Adrenal gland (tissue), 12 donors: ENCODE results near the gene MYG1. TPM values are rescaled to one million over a fixed set of nuclear protein-coding genes. Genes with fewer than 3 reads are reported as not detected.
A peak's percentile ranks its signal among the peaks of the same experiment; 100 is the strongest.
"Not testable (repeated sequence)": the region's sequence is repeated elsewhere in the genome, so short reads cannot be mapped to it uniquely, and the experiment has no call there.

Experiments
- DNase-seq, 7 donors: peaks; one replicate each; pipeline ENCODE4 v3.0.0-alpha.2; 2019 to 2020
- H3K27ac ChIP-seq, 5 donors: fragments of 200-600 bp; sonication (generic) in 4 of 5; 1 replicate in 3 of 5; 2 replicates in 2 of 5; pipeline versions ENCODE4 v1.5.1 to v1.8.0; 2016 to 2020; ENCODE audit warnings: mild to moderate bottlenecking in 1 of 5
- H3K27me3 ChIP-seq: fragments of 200-600 bp; 2 replicates; pipeline ENCODE4 v1.8.0; 2021
- H3K36me3 ChIP-seq, 2 donors: fragments of 200-600 bp; replicated peaks in 1 of 2; 1 replicate in 1 of 2; 2 replicates in 1 of 2; pipeline versions ENCODE4 v1.5.1 to v1.8.0; 2018 to 2022
- H3K4me1 ChIP-seq, 2 donors: fragments of 200-600 bp; replicated peaks in 1 of 2; 1 replicate in 1 of 2; 2 replicates in 1 of 2; pipeline versions ENCODE4 v1.5.1 to v1.8.0; 2018 to 2021
- H3K4me3 ChIP-seq, 4 donors: fragments of 200-600 bp; sonication (generic) in 3 of 4; one replicate each; pipeline ENCODE4 v1.5.1; 2016 to 2018
- H3K9me3 ChIP-seq, 3 donors: fragments of 200-600 bp; sonication (generic) in 1 of 3; replicated peaks in 1 of 3; 1 replicate in 2 of 3; 2 replicates in 1 of 3; pipeline versions ENCODE4 v1.5.1 to v1.8.0; 2016 to 2021
- CTCF ChIP-seq, 6 experiments: fragments of 450-650 bp in 4 of 6; fragments of 200-600 bp in 2 of 6; sonication (generic) in 1 of 6; IDR thresholded peaks; 1 replicate in 5 of 6; 2 replicates in 1 of 6; pipeline versions ENCODE4 v1.5.1 to v1.8.0; 2016 to 2021; ENCODE audit warnings: antibody characterized with exemption in 6 of 6, mild to moderate bottlenecking in 2 of 6, moderate library complexity in 1 of 6
- POLR2A ChIP-seq, 2 donors: fragments of 450-650 bp; IDR thresholded peaks; one replicate each; pipeline ENCODE4 v1.6.1; 2017; ENCODE audit warnings: antibody characterized with exemption in 2 of 2, mild to moderate bottlenecking in 2 of 2, moderate library complexity in 1 of 2
- WGBS, 4 donors: extraction: QIAGEN DNeasy Blood & Tissue Kit in 2 of 4; methylation state at CpG; one replicate each; pipeline versions ENCODE4 v1.1.5 to v1.1.7; 2013 to 2017; 5-methylcytosine and 5-hydroxymethylcytosine counted together
- intact Hi-C, 2 donors: fragments of 100-400 bp; cut with DNase I; formaldehyde crosslinking; loops; one replicate each; pipeline versions ENCODE4 v1.14.1 to v1.15.0; 2022 to 2023
- polyA plus RNA-seq, 3 donors: library from polyadenylated mRNA; stranded (reverse); fragments of 200-250 nt in 2 of 3; fragments of 350-450 nt in 1 of 3; fragmentation: Illumina TruSeq in 1 of 3; extraction: RNeasy Lipid Tissue Mini Kit (QIAGEN cat#74804) in 1 of 3; gene quantifications; one replicate each; pipeline ENCODE4 v1.2.3, GENCODE V29; 2013 to 2014
- total RNA-seq, 9 donors: library from RNA; depleted of rRNA in 4 of 9; stranded (reverse); fragments of >200 nt in 4 of 9; fragments of 120-200 nt in 1 of 9; fragmentation: NEBNext Ultra II Directional in 1 of 9; extraction: Animal tissue kit (Norgen Biotek cat#: 25700) in 1 of 9; gene quantifications; one replicate each; pipeline versions ENCODE4 v1.1.0 to v1.2.4, GENCODE V29; 2013 to 2023
- donor health status: healthy with polysubstance abuse.
- donor health status: Bipolar disorder and iron deficiency.
- donor health status: DM: yes; HTN: yes; CAD: no.
- donor health status: DM: no; HTN: no; CAD: no.
- donor health status: DM: no; HTN: no; CAD: no.
- donor health status: DM: yes; HTN: yes; CAD: no.

The MYG1 gene
- total and polyA plus RNA-seq, 12 donors = 45.9 to 240 (median 70.6) TPM

- Histone ChIP-seq H3K36me3 (no peaks in the 10 kb centered on the region), H3K4me3 (no peak overlapping the region), H3K27ac (no peak overlapping the region), H3K9me3 (no peaks in the 10 kb centered on the region), H3K4me1 (peaks cover 6 to 24% of the 10 kb centered on the region in 2 donors), H3K27me3 (no peaks in the 10 kb centered on the region)
- no peak for TF ChIP-seq POLR2A (IDR thresholded peaks at IDR 0.05)
- no peak for TF ChIP-seq CTCF (IDR thresholded peaks at IDR 0.05)
- intact Hi-C loops = no loop called here
- DNase-seq = no peak
Observed at GRCh38 chr12:53292426-53292825, 7.1 kb upstream of the MYG1 start.

- 1 to 2% (median 2%) methylated on average over 26 to 42 of the region's 42 CpGs for WGBS, 4 donors
- Histone ChIP-seq H3K4me3 (peak within 1 kb of the TSS; percentile 49 to 80 (median 62)), H3K9me3 (no peaks in the 10 kb centered on the region), H3K27me3 (no peaks in the 10 kb centered on the region), H3K4me1 (peaks cover 12 to 47% of the 10 kb centered on the region in 2 donors), H3K36me3 (peaks cover 0 to 14% of the 10 kb centered on the region in 2 donors), H3K27ac (peak within 1 kb of the TSS; percentile 60 to 94 (median 89))
- DNase-seq = peak; percentile 84 to 95 (median 90)
- TF ChIP-seq CTCF (IDR thresholded peaks at IDR 0.05) (peak in 5 of 6 experiments; percentile 2 to 45 (median 33)), POLR2A (IDR thresholded peaks at IDR 0.05) (peak; percentile 48 to 94)
- intact Hi-C loops = no loop called here
Observed at GRCh38 chr12:53295070-53295890, 4.2 kb upstream of the MYG1 start, which contains the start of gene PFDN5. Gene PFDN5, plus strand, starts transcription at chr12:53295542. Its CDS starts 26 bp downstream, at chr12:53295568.

GRCh38 chr12:53295891-53296219, 3.6 kb upstream of the MYG1 start:
- Histone ChIP-seq H3K27ac (peak overlapping the region; percentile 60 to 94 (median 89)), H3K4me3 (peak overlapping the region; percentile 49 to 80 (median 62)), H3K36me3 (peaks cover 0 to 14% of the 10 kb centered on the region in 2 donors), H3K27me3 (no peaks in the 10 kb centered on the region), H3K9me3 (no peaks in the 10 kb centered on the region), H3K4me1 (peaks cover 12 to 53% of the 10 kb centered on the region in 2 donors)
- intact Hi-C loops = no loop called here
- no peak for TF ChIP-seq POLR2A (IDR thresholded peaks at IDR 0.05)
- TF ChIP-seq CTCF (IDR thresholded peaks at IDR 0.05) = no peak
- 2 to 8% (median 3%) methylated on average over 12 of the region's 12 CpGs for WGBS, 4 donors
- DNase-seq = no peak

GRCh38 chr12:53297106-53297505, 2.4 kb upstream of the MYG1 start:
- H3K9me3 ChIP-seq, DNase-seq, H3K4me3 ChIP-seq, intact Hi-C loops, H3K27me3 ChIP-seq: not testable (repeated sequence)
- Histone ChIP-seq H3K27ac (peak overlapping the region in 2 of 5 donors; percentile 94 to 95), H3K4me1 (peaks cover 12 to 59% of the 10 kb centered on the region in 2 donors), H3K36me3 (peaks cover 0 to 22% of the 10 kb centered on the region in 2 donors)
- WGBS, 4 donors = 88 to 94% (median 92%) methylated on average over 10 of the region's 10 CpGs
